Small intestine (tissue), 16 donors: ENCODE measurements around the gene KRT6C. TPM values are rescaled to one million over a fixed set of nuclear protein-coding genes. Genes with fewer than 3 reads are reported as not detected.
A peak's percentile ranks its signal among the peaks of the same experiment; 100 is the strongest.

Source experiments
- DNase-seq, 2 donors: peaks; one replicate each; pipeline versions ENCODE4 v3.0.0 to v3.0.0-alpha.2; 2013
- FAIRE-seq: peaks from 2 replicates; lab custom pipeline; 2012; peaks lifted over from hg19 to GRCh38; lab: Jason Lieb, UNC
- H3K27ac ChIP-seq, 3 donors: one replicate each; pipeline ENCODE4 v1.5.1; 2013; ENCODE audit warnings: low read length in 2 of 3, mild to moderate bottlenecking in 2 of 3, control low read depth in 1 of 3, inconsistent platforms in 1 of 3, low read depth in 1 of 3, moderate library complexity in 1 of 3
- H3K27me3 ChIP-seq, 3 donors: one replicate each; pipeline ENCODE4 v1.6.1; 2013; ENCODE audit warnings: low read length in 3 of 3, inconsistent platforms in 1 of 3; ENCODE audit not compliant: control insufficient read depth in 3 of 3, insufficient read depth in 3 of 3
- H3K36me3 ChIP-seq, 3 donors: one replicate each; pipeline ENCODE4 v1.6.1; 2013; ENCODE audit warnings: low read length in 3 of 3, inconsistent platforms in 1 of 3, low read depth in 1 of 3, mild to moderate bottlenecking in 1 of 3, moderate library complexity in 1 of 3; ENCODE audit not compliant: control insufficient read depth in 3 of 3, insufficient read depth in 2 of 3
- H3K4me1 ChIP-seq, 3 donors: one replicate each; pipeline ENCODE4 v1.6.1; 2013; ENCODE audit warnings: low read length in 2 of 3, inconsistent platforms in 1 of 3, low read depth in 1 of 3, mild to moderate bottlenecking in 1 of 3, moderate library complexity in 1 of 3; ENCODE audit not compliant: control insufficient read depth in 3 of 3, insufficient read depth in 2 of 3
- H3K4me3 ChIP-seq, 3 donors: one replicate each; pipeline ENCODE4 v1.5.1; 2013; ENCODE audit warnings: low read length in 3 of 3, control low read depth in 1 of 3, inconsistent platforms in 1 of 3, low read depth in 1 of 3, mild to moderate bottlenecking in 1 of 3, moderate library complexity in 1 of 3
- H3K9me3 ChIP-seq, 2 donors: one replicate each; pipeline ENCODE4 v1.6.1; 2013; ENCODE audit warnings: low read depth in 1 of 2, low read length in 1 of 2; ENCODE audit not compliant: control insufficient read depth in 2 of 2, insufficient read depth in 1 of 2
- WGBS, 3 donors: extraction: QIAGEN DNeasy Blood & Tissue Kit; methylation state at CpG; one replicate each; pipeline ENCODE4 v1.1.7; 2013; 5-methylcytosine and 5-hydroxymethylcytosine counted together
- long read RNA-seq, 10 donors: transcript quantifications; one replicate each; lab custom pipeline, GENCODE V29; 2026
- polyA plus RNA-seq, 4 donors: library from polyadenylated mRNA; stranded (reverse) in 3 of 4; unstranded in 1 of 4; fragments of 200-250 nt in 3 of 4; fragments of 120-200 nt in 1 of 4; gene quantifications; one replicate each; pipeline versions ENCODE4 v1.2.1 to v1.2.3, GENCODE V29; 2013
- donor health status: healthy with polysubstance abuse.
- donor health status: control.
- donor health status: control.
- donor health status: Bipolar disorder and iron deficiency.
- donor health status: healthy.

KRT6C gene
- under 1 TPM in 1 of 4 donors, not detected in 3; 0.03 TPM for polyA plus RNA-seq
- long read RNA-seq, donor 1: 0 reads
- long read RNA-seq, donor 2: 0 reads
- long read RNA-seq, donor 3: 0 reads
- long read RNA-seq, donor 4: 0 reads
- long read RNA-seq, donor 5: 0 reads
- long read RNA-seq, donor 6: 0 reads
- long read RNA-seq, donor 7: 0 reads
- long read RNA-seq, donor 8: 0 reads
- long read RNA-seq, donor 9: 0 reads
- long read RNA-seq, donor 10: 0 reads

DNA sequence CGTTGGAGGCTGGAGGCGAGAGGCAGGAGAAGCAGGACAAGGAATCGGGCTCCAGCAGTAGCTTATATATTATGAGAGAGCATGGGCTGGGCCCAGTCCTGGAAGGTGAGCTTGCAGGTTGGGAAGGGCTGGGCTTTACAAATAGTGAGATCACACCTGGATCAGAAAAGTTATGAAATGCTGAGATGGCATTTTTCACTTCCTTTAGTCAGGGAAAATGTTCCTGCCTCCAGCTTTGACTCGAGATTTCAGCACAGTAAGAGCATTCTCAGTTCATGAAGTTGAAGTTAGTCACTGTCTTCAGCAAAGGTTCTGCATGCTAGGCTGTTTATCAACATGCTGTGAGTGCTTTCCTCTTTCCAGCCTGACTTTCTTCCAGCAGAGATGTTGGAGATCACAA lies at the start of gene KRT6C:
Gene KRT6C (minus strand): TSS at position 38 of the 400 bp plus-strand sequence. CDS start 68 bp downstream, outside the sequence.
- no peak for DNase-seq
- FAIRE-seq: no peak

DNA sequence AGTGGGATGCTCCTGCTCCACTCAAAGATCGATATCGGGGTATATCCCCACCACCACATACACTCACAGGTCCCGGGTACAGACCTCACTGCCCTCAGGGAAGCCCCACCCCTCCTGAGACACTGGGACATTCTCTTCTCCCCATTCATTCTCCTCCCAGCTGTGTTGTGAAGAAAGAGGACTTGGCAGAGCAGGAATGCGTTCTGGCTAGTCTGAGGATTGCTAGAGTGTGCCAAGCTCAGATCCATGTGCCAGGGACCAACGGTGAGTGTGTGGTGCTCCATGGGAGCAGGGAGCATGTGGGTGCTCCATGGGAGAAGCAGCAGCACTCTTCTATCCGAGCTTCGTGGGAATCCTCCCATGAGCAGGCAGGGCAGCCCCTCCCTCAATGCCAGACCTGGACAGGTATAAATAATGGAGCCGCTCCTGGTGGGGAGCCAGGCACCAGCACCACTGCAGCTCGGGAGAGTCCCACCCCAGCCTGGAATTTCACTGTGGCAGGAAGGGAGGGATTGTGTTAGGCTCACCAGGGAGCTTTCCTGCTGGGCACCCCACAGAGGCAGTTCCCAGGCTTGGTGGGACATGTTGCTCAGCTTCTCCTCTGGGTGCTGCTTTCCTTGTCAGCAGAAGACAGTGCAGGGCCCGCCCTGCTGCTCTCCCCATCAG lies 48.9 kb upstream of the KRT6C start:
- DNase-seq (no peak), FAIRE-seq (no peak)
- Histone ChIP-seq H3K27ac (no peak overlapping the region), H3K27me3 (peaks cover 0 to 3% (median 0%) of the 10 kb centered on the region in 3 donors), H3K4me3 (no peak overlapping the region), H3K4me1 (peaks cover 0 to 9% (median 2%) of the 10 kb centered on the region in 3 donors), H3K36me3 (no peaks in the 10 kb centered on the region), H3K9me3 (no peaks in the 10 kb centered on the region)
- 53 to 75% (median 61%) methylated on average over 10 of the region's 10 CpGs for WGBS, 3 donors

More for the DNA sequence above, at the start of gene KRT6C:
- no peaks in the 10 kb centered on the region for H3K27me3 ChIP-seq
- H3K4me1 ChIP-seq: no peaks in the 10 kb centered on the region
- no peaks in the 10 kb centered on the region for H3K36me3 ChIP-seq
- no peak within 1 kb of the TSS for H3K4me3 ChIP-seq
- WGBS, 3 donors: 66 to 77% (median 71%) methylated on average over 4 of the region's 4 CpGs
- no peak within 1 kb of the TSS for H3K27ac ChIP-seq
- H3K9me3 ChIP-seq: no peaks in the 10 kb centered on the region

- no peak for DNase-seq
- Histone ChIP-seq H3K27me3 (peaks cover 0 to 3% (median 2%) of the 10 kb centered on the region in 3 donors), H3K36me3 (no peaks in the 10 kb centered on the region), H3K4me1 (peaks cover 0 to 9% (median 2%) of the 10 kb centered on the region in 3 donors), H3K4me3 (no peak overlapping the region), H3K27ac (no peak overlapping the region), H3K9me3 (no peaks in the 10 kb centered on the region)
- WGBS, 3 donors: 72 to 75% (median 74%) methylated on average over 10 of the region's 10 CpGs
- no peak for FAIRE-seq
These were observed 48.1 kb upstream of the KRT6C start for GRCh38 chr12:52521568-52522266.

- H3K36me3 ChIP-seq: no peaks in the 10 kb centered on the region
- peaks cover 0 to 9% (median 2%) of the 10 kb centered on the region in 3 donors for H3K4me1 ChIP-seq
- H3K9me3 ChIP-seq: no peaks in the 10 kb centered on the region
- FAIRE-seq (no peak), DNase-seq (peak; percentile 61 to 77)
- peaks cover 0 to 3% (median 2%) of the 10 kb centered on the region in 3 donors for H3K27me3 ChIP-seq
- H3K4me3 ChIP-seq: no peak overlapping the region
- 16 to 59% (median 24%) methylated on average over 10 of the region's 10 CpGs for whole genome bisulfite sequencing, 3 donors
- no peak overlapping the region for H3K27ac ChIP-seq
These were observed 47.6 kb upstream of the KRT6C start for GRCh38 chr12:52521175-52521567.

DNA sequence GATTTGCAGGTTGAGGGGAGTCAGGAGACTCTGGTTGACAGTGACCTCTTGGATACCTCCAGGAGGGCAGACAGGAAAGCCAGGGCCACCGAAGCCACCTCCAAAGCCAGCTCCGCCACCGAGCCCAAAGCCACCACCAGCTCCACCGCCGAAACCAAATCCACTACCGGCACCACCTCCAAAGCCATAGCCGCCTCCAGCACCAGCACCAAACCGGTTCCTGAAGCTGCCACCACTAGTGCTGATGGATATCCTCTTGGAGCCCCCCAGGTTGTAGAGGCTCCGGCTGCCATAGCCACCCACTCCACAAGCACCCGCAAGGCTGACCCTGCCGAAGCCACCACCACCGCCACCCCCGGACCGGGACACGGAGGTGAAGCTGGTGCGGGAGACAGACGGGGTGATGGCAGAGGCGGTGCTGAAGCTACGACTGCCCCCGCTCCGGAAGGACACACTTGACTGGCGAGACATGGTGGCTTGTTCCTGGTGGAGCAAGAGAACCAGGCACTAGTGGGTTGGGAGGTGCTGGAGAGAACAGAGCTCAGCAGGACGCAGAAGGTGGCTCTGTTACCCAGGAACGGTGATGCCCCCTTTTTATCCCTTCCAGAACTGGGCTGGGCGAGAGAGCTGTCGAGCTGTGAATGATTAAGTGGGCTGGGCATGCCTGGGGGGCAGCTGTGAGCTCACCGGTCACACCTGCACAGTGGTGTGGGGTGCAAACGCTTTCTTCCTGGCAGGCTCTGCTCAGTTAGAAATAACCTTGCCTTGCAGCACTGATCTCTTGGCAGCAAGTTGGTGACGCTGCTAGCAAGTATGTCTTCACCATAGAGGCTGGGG lies 46.4 kb upstream of the KRT6C start, which contains the start of gene KRT5:
Gene KRT5 (minus strand): TSS at position 569 of the 837 bp plus-strand sequence. CDS start 98 bp downstream, at position 471.
- no peak for FAIRE-seq
- no peaks in the 10 kb centered on the region for H3K36me3 ChIP-seq
- peaks cover 0 to 3% (median 2%) of the 10 kb centered on the region in 3 donors for H3K27me3 ChIP-seq
- H3K4me3 ChIP-seq: no peak within 1 kb of the TSS
- peaks cover 0 to 9% (median 2%) of the 10 kb centered on the region in 3 donors for H3K4me1 ChIP-seq
- H3K9me3 ChIP-seq: no peaks in the 10 kb centered on the region
- WGBS, 3 donors: 84 to 92% (median 89%) methylated on average over 29 of the region's 29 CpGs
- DNase-seq: no peak
- H3K27ac ChIP-seq: no peak within 1 kb of the TSS

- no peak overlapping the region for H3K4me3 ChIP-seq
- no peak for FAIRE-seq
These were observed 45.7 kb upstream of the KRT6C start for GRCh38 chr12:52519387-52519703.

GRCh38 chr12:52518574-52519386 lies 45.2 kb upstream of the KRT6C start:
- no peak for FAIRE-seq
- 80 to 88% (median 82%) methylated on average over 8 of the region's 8 CpGs for WGBS, 3 donors
- Histone ChIP-seq H3K27ac (no peak overlapping the region), H3K4me3 (no peak overlapping the region), H3K36me3 (no peaks in the 10 kb centered on the region), H3K27me3 (peaks cover 0 to 3% (median 2%) of the 10 kb centered on the region in 3 donors), H3K9me3 (no peaks in the 10 kb centered on the region), H3K4me1 (peaks cover 0 to 9% (median 2%) of the 10 kb centered on the region in 3 donors)
- DNase-seq: no peak

More at GRCh38 chr12:52519387-52519703, 45.7 kb upstream of the KRT6C start:
- Histone ChIP-seq H3K36me3 (no peaks in the 10 kb centered on the region), H3K9me3 (no peaks in the 10 kb centered on the region), H3K27me3 (peaks cover 0 to 3% (median 2%) of the 10 kb centered on the region in 3 donors), H3K27ac (no peak overlapping the region), H3K4me1 (peaks cover 0 to 9% (median 2%) of the 10 kb centered on the region in 3 donors)
- WGBS, 3 donors: 83 to 89% (median 84%) methylated on average over 3 of the region's 3 CpGs
- DNase-seq: no peak
